SK-N-SH (cell line): ENCODE results near the gene FOXM1. TPM values are rescaled to one million over a fixed set of nuclear protein-coding genes. Genes with fewer than 3 reads are reported as not detected.

Experiments
- CTCF ChIA-PET: fragments of 300-600, 350-600 bp; formaldehyde crosslinking; extraction: SDS; loops from one replicate; lab custom pipeline; 2021; lab: Yijun Ruan, JAX
- POLR2A ChIA-PET: fragments of 350-600 bp; sonication (Branson Sonifier 250); formaldehyde crosslinking; extraction: SDS; loops from one replicate; lab custom pipeline; 2020; ENCODE audit warnings: antibody characterized with exemption, inconsistent platforms; lab: Yijun Ruan, JAX
- DNase-seq: peaks from one replicate; pipeline ENCODE4 v3.0.0; 2012
- H2AFZ ChIP-seq: fragments of 200-600 bp; sonication (generic); 2 replicates; pipeline ENCODE4 v1.8.1; 2016; ENCODE audit warnings: antibody characterized with exemption, mild to moderate bottlenecking, low read depth
- H3F3A ChIP-seq: fragments of 200-600 bp; sonication (generic); replicated peaks from 2 replicates; pipeline ENCODE3; 2016; ENCODE audit warnings: antibody characterized with exemption, mild to moderate bottlenecking; ENCODE audit not compliant: insufficient read depth
- H3K27ac ChIP-seq, 2 experiments: fragments of 200-500 bp in 1 of 2; fragments of 200-600 bp in 1 of 2; sonication (Bioruptor generic) in 1 of 2; sonication (generic), shearing (Covaris generic) in 1 of 2; 2 replicates each; pipeline versions ENCODE4 v1.5.1 to v1.6.1; 2014 to 2016; ENCODE audit warnings: low read depth in 2 of 2, inconsistent platforms in 1 of 2, low read length in 1 of 2, mild to moderate bottlenecking in 1 of 2, mixed read lengths in 1 of 2
- H3K27me3 ChIP-seq: fragments of 200-600 bp; sonication (generic), shearing (Covaris generic); 2 replicates; pipeline ENCODE4 v1.6.1; 2016; ENCODE audit warnings: mixed run types; ENCODE audit not compliant: insufficient read depth
- H3K36me3 ChIP-seq, 2 experiments: fragments of 200-500 bp in 1 of 2; fragments of 200-600 bp in 1 of 2; sonication (Bioruptor generic) in 1 of 2; sonication (generic) in 1 of 2; replicated peaks in 1 of 2; 2 replicates each; pipeline versions ENCODE3 to v1.5.1; 2014 to 2016; ENCODE audit warnings: low read length in 1 of 2, mild to moderate bottlenecking in 1 of 2; ENCODE audit not compliant: insufficient read depth in 2 of 2, control insufficient read depth in 1 of 2
- H3K4me1 ChIP-seq, 2 experiments: fragments of 200-500 bp in 1 of 2; fragments of 200-600 bp in 1 of 2; sonication (Bioruptor generic) in 1 of 2; sonication (generic), shearing (Covaris generic) in 1 of 2; 2 replicates each; pipeline versions ENCODE4 v1.5.1 to v1.6.1; 2014 to 2016; ENCODE audit warnings: low read depth in 1 of 2, low read length in 1 of 2, mixed run types in 1 of 2; ENCODE audit not compliant: insufficient read depth in 2 of 2, control insufficient read depth in 1 of 2
- H3K4me2 ChIP-seq: fragments of 200-600 bp; sonication (generic), shearing (Covaris generic); 2 replicates; pipeline ENCODE4 v1.6.1; 2017; ENCODE audit warnings: mixed run types
- H3K4me3 ChIP-seq, 2 experiments: fragments of 200-500 bp in 1 of 2; fragments of 200-600 bp in 1 of 2; sonication (Bioruptor generic) in 1 of 2; sonication (generic), shearing (Covaris generic) in 1 of 2; 2 replicates each; pipeline versions ENCODE4 v1.5.1 to v1.8.1; 2014 to 2016; ENCODE audit warnings: low read depth in 2 of 2, inconsistent platforms in 1 of 2, low read length in 1 of 2, mild to moderate bottlenecking in 1 of 2, mixed read lengths in 1 of 2, moderate library complexity in 1 of 2
- H3K79me2 ChIP-seq: fragments of 200-600 bp; sonication (generic); 2 replicates; pipeline ENCODE4 v1.8.1; 2017; ENCODE audit warnings: mild to moderate bottlenecking; ENCODE audit not compliant: insufficient read depth
- H3K9ac ChIP-seq: fragments of 200-600 bp; sonication (generic); 2 replicates; pipeline ENCODE4 v1.6.1; 2017; ENCODE audit warnings: mixed run types
- H3K9me2 ChIP-seq: fragments of 200-600 bp; sonication (generic); 2 replicates; pipeline ENCODE4 v1.6.1; 2017; ENCODE audit warnings: mixed run types
- H3K9me3 ChIP-seq: fragments of 200-600 bp; sonication (generic); 2 replicates; pipeline ENCODE4 v1.6.1; 2017; ENCODE audit warnings: mixed run types, mild to moderate bottlenecking, moderate library complexity
- H4K20me1 ChIP-seq: fragments of 200-600 bp; sonication (generic); 2 replicates; pipeline ENCODE4 v1.6.1; 2017; ENCODE audit warnings: mild to moderate bottlenecking, mixed run types; ENCODE audit not compliant: insufficient read depth
- CHD2 ChIP-seq: fragments of 150-350 bp; IDR thresholded peaks from 2 replicates; pipeline ENCODE4 v1.6.1; 2018; ENCODE audit warnings: low read length; ENCODE audit not compliant: partially characterized antibody
- EP300 ChIP-seq, 2 experiments: IDR thresholded peaks; 2 replicates each; pipeline versions ENCODE4 v1.4.0 to v1.6.1; 2012; ENCODE audit warnings: borderline replicate concordance in 1 of 2, low read depth in 1 of 2, low read length in 1 of 2
- FOSL2 ChIP-seq: IDR thresholded peaks from 2 replicates; pipeline ENCODE4 v1.4.0; 2012; ENCODE audit warnings: low read depth, mild to moderate bottlenecking, moderate library complexity, borderline replicate concordance
- GATA2 ChIP-seq: sonication (generic); formaldehyde crosslinking; IDR thresholded peaks from 2 replicates; pipeline ENCODE4 v1.5.0; 2020; ENCODE audit warnings: mild to moderate bottlenecking, missing genetic modification reagents
- IRF3 ChIP-seq: fragments of 150-350 bp; IDR thresholded peaks from 2 replicates; pipeline ENCODE4 v1.6.1; 2016; ENCODE audit warnings: mild to moderate bottlenecking, low read depth, low read length
- MXI1 ChIP-seq: IDR thresholded peaks from 2 replicates; pipeline ENCODE4 v1.6.1; 2012; ENCODE audit warnings: mild to moderate bottlenecking, low read depth, low read length, improper control_type of control experiment
- NFIC ChIP-seq: IDR thresholded peaks from 2 replicates; pipeline ENCODE4 v1.4.0; 2012; ENCODE audit warnings: borderline replicate concordance
- NRF1 ChIP-seq: IDR thresholded peaks from 2 replicates; pipeline ENCODE4 v1.6.1; 2012; ENCODE audit warnings: low read depth, mild to moderate bottlenecking, low read length
- RAD21 ChIP-seq: IDR thresholded peaks from 2 replicates; pipeline ENCODE4 v1.6.1; 2012; ENCODE audit warnings: mild to moderate bottlenecking, low read length
- RCOR1 ChIP-seq: fragments of 150-350 bp; IDR thresholded peaks from 2 replicates; pipeline ENCODE4 v1.6.1; 2017; ENCODE audit warnings: antibody characterized with exemption, low read length
- RFX5 ChIP-seq: IDR thresholded peaks from 2 replicates; pipeline ENCODE4 v1.6.1; 2012; ENCODE audit warnings: mild to moderate bottlenecking, improper control_type of control experiment, low read length
- RXRA ChIP-seq: IDR thresholded peaks from 2 replicates; pipeline ENCODE4 v1.4.0; 2012; ENCODE audit warnings: low read depth, mild to moderate bottlenecking, borderline replicate concordance
- TCF12 ChIP-seq: IDR thresholded peaks from 2 replicates; pipeline ENCODE4 v1.4.0; 2012
- WGBS: methylation state at CpG from one replicate; pipeline ENCODE4 v1.1.6; 2017; ENCODE audit warnings: low lambda C conversion rate; 5-methylcytosine and 5-hydroxymethylcytosine counted together
- polyA plus RNA-seq, 3 experiments: library from polyadenylated mRNA; depleted of rRNA; stranded (reverse); fragments of >200 nt; gene quantifications; 2 replicates each; pipeline ENCODE4 v1.2.3, GENCODE V29; 2012
- TF ChIP-seq, protein P1 (sequence below): IDR thresholded peaks from 2 replicates; pipeline ENCODE4 v1.4.0; 2012; ENCODE audit warnings: low read depth, borderline replicate concordance
- TF ChIP-seq, protein P2 (sequence below): IDR thresholded peaks from 2 replicates; pipeline ENCODE4 v1.6.1; 2012; ENCODE audit warnings: mild to moderate bottlenecking, low read depth, low read length, moderate library complexity
- TF ChIP-seq, protein P3 (sequence below): IDR thresholded peaks from 2 replicates; pipeline ENCODE4; 2012
- TF ChIP-seq, protein P4 (sequence below): IDR thresholded peaks from 2 replicates; pipeline ENCODE4 v1.4.0; 2012; ENCODE audit warnings: low read depth, borderline replicate concordance

The FOXM1 gene
- polyA plus RNA-seq, 1 of the 3 experiments (the other 2 are of a cell fraction), result 29.9 TPM

DNA sequence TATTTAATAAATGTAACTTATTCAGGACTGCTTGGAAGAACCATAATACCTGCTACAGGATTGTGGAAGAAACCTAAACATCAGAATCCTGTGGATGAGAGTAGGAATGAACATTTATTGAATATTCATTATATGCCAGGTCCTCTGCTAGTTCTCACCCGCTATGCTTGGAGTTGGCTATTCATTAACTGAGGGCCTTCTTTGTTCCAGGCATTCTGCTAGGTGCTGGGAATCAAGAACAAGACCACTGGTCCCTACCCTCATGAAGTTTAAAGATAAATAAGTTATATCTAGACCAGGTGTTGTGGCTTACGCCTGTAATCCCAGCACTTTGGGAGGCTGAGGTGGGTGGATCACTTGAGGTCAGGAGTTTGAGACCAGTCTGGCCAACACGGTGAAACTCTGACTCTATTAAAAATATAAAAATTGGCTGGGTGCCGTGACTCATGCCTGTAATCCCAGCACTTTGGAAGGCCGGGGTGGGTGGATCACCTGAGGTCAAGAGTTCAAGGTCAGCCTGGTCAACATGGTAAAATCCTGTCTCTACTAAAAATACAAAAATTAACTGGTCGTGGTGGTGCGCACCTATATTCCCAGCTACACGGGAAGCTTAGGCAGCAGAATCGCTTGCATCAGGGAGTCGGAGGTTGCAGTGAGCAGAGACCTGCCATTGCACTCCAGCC, 9.9 kb upstream of the FOXM1 start:
- H3K4me3 ChIP-seq, result no peak overlapping the region
- peaks cover 6% of the 10 kb centered on the region in 2 experiments; a peak in 2 of 4 replicates for H3K4me1 ChIP-seq
- H3K9ac ChIP-seq, result no peak overlapping the region
- TF ChIP-seq FOSL2 (no peak), RXRA (no peak), NRF1 (no peak), NFIC (no peak), IRF3 (no peak), GATA2 (no peak), CHD2 (no peak), RCOR1 (no peak), RAD21 (no peak), MXI1 (no peak), TCF12 (no peak), EP300 (IDR thresholded peaks at IDR 0.05; ENCODE audit: borderline replicate concordance in 1 of 2, low read depth in 1 of 2, low read length in 1 of 2) (no peak), RFX5 (no peak)
- TF ChIP-seq, protein P1, sequence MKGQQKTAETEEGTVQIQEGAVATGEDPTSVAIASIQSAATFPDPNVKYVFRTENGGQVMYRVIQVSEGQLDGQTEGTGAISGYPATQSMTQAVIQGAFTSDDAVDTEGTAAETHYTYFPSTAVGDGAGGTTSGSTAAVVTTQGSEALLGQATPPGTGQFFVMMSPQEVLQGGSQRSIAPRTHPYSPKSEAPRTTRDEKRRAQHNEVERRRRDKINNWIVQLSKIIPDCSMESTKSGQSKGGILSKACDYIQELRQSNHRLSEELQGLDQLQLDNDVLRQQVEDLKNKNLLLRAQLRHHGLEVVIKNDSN, result no peak
- TF ChIP-seq, protein P2, sequence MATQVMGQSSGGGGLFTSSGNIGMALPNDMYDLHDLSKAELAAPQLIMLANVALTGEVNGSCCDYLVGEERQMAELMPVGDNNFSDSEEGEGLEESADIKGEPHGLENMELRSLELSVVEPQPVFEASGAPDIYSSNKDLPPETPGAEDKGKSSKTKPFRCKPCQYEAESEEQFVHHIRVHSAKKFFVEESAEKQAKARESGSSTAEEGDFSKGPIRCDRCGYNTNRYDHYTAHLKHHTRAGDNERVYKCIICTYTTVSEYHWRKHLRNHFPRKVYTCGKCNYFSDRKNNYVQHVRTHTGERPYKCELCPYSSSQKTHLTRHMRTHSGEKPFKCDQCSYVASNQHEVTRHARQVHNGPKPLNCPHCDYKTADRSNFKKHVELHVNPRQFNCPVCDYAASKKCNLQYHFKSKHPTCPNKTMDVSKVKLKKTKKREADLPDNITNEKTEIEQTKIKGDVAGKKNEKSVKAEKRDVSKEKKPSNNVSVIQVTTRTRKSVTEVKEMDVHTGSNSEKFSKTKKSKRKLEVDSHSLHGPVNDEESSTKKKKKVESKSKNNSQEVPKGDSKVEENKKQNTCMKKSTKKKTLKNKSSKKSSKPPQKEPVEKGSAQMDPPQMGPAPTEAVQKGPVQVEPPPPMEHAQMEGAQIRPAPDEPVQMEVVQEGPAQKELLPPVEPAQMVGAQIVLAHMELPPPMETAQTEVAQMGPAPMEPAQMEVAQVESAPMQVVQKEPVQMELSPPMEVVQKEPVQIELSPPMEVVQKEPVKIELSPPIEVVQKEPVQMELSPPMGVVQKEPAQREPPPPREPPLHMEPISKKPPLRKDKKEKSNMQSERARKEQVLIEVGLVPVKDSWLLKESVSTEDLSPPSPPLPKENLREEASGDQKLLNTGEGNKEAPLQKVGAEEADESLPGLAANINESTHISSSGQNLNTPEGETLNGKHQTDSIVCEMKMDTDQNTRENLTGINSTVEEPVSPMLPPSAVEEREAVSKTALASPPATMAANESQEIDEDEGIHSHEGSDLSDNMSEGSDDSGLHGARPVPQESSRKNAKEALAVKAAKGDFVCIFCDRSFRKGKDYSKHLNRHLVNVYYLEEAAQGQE, result no peak
- TF ChIP-seq, protein P3, sequence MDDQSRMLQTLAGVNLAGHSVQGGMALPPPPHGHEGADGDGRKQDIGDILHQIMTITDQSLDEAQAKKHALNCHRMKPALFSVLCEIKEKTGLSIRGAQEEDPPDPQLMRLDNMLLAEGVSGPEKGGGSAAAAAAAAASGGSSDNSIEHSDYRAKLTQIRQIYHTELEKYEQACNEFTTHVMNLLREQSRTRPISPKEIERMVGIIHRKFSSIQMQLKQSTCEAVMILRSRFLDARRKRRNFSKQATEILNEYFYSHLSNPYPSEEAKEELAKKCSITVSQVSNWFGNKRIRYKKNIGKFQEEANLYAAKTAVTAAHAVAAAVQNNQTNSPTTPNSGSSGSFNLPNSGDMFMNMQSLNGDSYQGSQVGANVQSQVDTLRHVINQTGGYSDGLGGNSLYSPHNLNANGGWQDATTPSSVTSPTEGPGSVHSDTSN, result no peak
- TF ChIP-seq, protein P4, sequence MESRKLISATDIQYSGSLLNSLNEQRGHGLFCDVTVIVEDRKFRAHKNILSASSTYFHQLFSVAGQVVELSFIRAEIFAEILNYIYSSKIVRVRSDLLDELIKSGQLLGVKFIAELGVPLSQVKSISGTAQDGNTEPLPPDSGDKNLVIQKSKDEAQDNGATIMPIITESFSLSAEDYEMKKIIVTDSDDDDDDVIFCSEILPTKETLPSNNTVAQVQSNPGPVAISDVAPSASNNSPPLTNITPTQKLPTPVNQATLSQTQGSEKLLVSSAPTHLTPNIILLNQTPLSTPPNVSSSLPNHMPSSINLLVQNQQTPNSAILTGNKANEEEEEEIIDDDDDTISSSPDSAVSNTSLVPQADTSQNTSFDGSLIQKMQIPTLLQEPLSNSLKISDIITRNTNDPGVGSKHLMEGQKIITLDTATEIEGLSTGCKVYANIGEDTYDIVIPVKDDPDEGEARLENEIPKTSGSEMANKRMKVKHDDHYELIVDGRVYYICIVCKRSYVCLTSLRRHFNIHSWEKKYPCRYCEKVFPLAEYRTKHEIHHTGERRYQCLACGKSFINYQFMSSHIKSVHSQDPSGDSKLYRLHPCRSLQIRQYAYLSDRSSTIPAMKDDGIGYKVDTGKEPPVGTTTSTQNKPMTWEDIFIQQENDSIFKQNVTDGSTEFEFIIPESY, result no peak
- no peaks in the 10 kb centered on the region for H3K27me3 ChIP-seq
- no peak overlapping the region for H3K27ac ChIP-seq
- no peak overlapping the region for H3K4me2 ChIP-seq
- H2AFZ ChIP-seq, result no peak overlapping the region
- POLR2A ChIA-PET, result interaction anchor here (0.6 kb wide), 1 partner anchor 42 kb away, joined by 3 read pairs; no protein-coding TSS in a partner anchor
- no peak for DNase-seq
- peaks cover 8 to 23% of the 10 kb centered on the region in 2 experiments for H3K36me3 ChIP-seq
- 0 out of 2 replicates have a peak, but pooled peaks cover 9% of the 10 kb centered on the region for H4K20me1 ChIP-seq
- no peaks in the 10 kb centered on the region for H3K9me3 ChIP-seq
- 97% methylated on average over 10 of the region's 10 CpGs for WGBS
- no peaks in the 10 kb centered on the region for H3K9me2 ChIP-seq
- CTCF ChIA-PET, result interaction anchor here (0.8 to 4.1 kb wide), 10 partner anchors 23 to 389 kb away, joined by 3 to 35 read pairs (median 4); no protein-coding TSS in a partner anchor
- H3F3A ChIP-seq, result peaks cover 37% of the 10 kb centered on the region
- peaks cover 51% of the 10 kb centered on the region for H3K79me2 ChIP-seq
